Activated CD8-positive, alpha-beta T cell treated with anti-CD3 and anti-CD28 coated beads for 36 hours (primary cell): Measurements from ENCODE around the gene MCAM. TPM values are rescaled to one million over a fixed set of nuclear protein-coding genes. Genes with fewer than 3 reads are reported as not detected.

Experiments
- ATAC-seq: fragments of 200-7000 bp; cut with Tn5 transposase; one replicate; pipeline ENCODE4 v1.10.0; 2021; ENCODE audit warnings: mild to moderate bottlenecking, moderate library complexity
- CTCF ChIA-PET: fragments of 350-600 bp; sonication (Branson Sonifier 250); formaldehyde crosslinking; loops from one replicate; lab custom pipeline; 2021; ENCODE audit warnings: antibody characterized with exemption; lab: Charles Lee
- POLR2A ChIA-PET: fragments of 350-600 bp; sonication (Branson Sonifier 250); formaldehyde crosslinking; loops from one replicate; lab custom pipeline; 2021; ENCODE audit warnings: antibody characterized with exemption; lab: Charles Lee
- DNase-seq: peaks from one replicate; pipeline ENCODE4 v3.0.0-alpha.2; 2020
- H3K27ac Mint-ChIP-seq: one replicate; pipeline ENCODE4 v1.8.0; 2021; ENCODE audit warnings: mild to moderate bottlenecking, mixed read lengths
- H3K27me3 Mint-ChIP-seq: one replicate; pipeline ENCODE4 v1.8.0; 2021; ENCODE audit warnings: mixed read lengths
- H3K36me3 Mint-ChIP-seq: one replicate; pipeline ENCODE4 v1.8.0; 2021; ENCODE audit warnings: low read depth, mixed read lengths
- H3K4me1 Mint-ChIP-seq: one replicate; pipeline ENCODE4 v1.8.0; 2021; ENCODE audit warnings: low read depth, mixed read lengths
- H3K4me3 Mint-ChIP-seq: one replicate; pipeline ENCODE4 v1.8.0; 2021; ENCODE audit warnings: mild to moderate bottlenecking, moderate library complexity, mixed read lengths
- H3K9me3 Mint-ChIP-seq: one replicate; pipeline ENCODE4 v1.8.0; 2021; ENCODE audit warnings: mixed read lengths
- CTCF ChIP-seq: fragments of 200-600 bp; IDR thresholded peaks from one replicate; pipeline ENCODE4 v1.8.0; 2022; ENCODE audit warnings: antibody characterized with exemption, mild to moderate bottlenecking
- intact Hi-C: fragments of 100-400 bp; cut with micrococcal nuclease; formaldehyde crosslinking; loops from one replicate; pipeline ENCODE4 v1.10.0; 2022
- total RNA-seq, 2 experiments: library from RNA; stranded (reverse); gene quantifications; one replicate each; pipeline ENCODE4 v1.2.3, GENCODE V29; 2021

Gene MCAM
- total RNA-seq, 2 experiments from 2014 or later, result 8.0 to 8.3 TPM

GRCh38 chr11:119319700-119320239 lies 2.8 kb upstream of the MCAM start:
- peaks cover 25% of the 10 kb centered on the region for H3K4me1 Mint-ChIP-seq
- no peak for ATAC-seq
- peaks cover 15% of the 10 kb centered on the region for H3K27me3 Mint-ChIP-seq
- H3K36me3 Mint-ChIP-seq, result no peaks in the 10 kb centered on the region
- no peaks in the 10 kb centered on the region for H3K9me3 Mint-ChIP-seq
- CTCF ChIA-PET, result interaction anchor here (1.4 to 11.4 kb wide), 3 partner anchors 10 to 15 kb away, joined by 3 to 201 read pairs (median 4); partner anchors contain the start of gene RNF26
- no peak for TF ChIP-seq CTCF
- intact Hi-C loops, result loop anchor here (2.0 to 10.0 kb wide), 2 partner anchors 49 to 115 kb away; partner anchors contain the start of gene CBL
- POLR2A ChIA-PET, result interaction anchor here (1.0 to 2.1 kb wide), 4 partner anchors 10 to 225 kb away, joined by 3 to 9 read pairs (median 5); partner anchors contain the start of gene RNF26
- no peak overlapping the region for H3K27ac Mint-ChIP-seq
- H3K4me3 Mint-ChIP-seq, result peak overlapping the region; percentile 32
- no peak for DNase-seq

- Mint-ChIP-seq H3K4me1 (peaks cover 26% of the 10 kb centered on the region), H3K9me3 (no peaks in the 10 kb centered on the region), H3K27me3 (peaks cover 15% of the 10 kb centered on the region), H3K4me3 (no peak overlapping the region), H3K27ac (no peak overlapping the region), H3K36me3 (no peaks in the 10 kb centered on the region)
- no peak for TF ChIP-seq CTCF
- DNase-seq (no peak), ATAC-seq (no peak)
- ChIA-PET CTCF (interaction anchor here (1.4 to 11.4 kb wide), 4 partner anchors 9 to 113 kb away, joined by 3 to 201 read pairs (median 4); partner anchors contain the start of genes CBL and RNF26), POLR2A (interaction anchor here (0.9 to 1.5 kb wide), 4 partner anchors 9 to 18 kb away, joined by 3 to 4 read pairs (median 4); partner anchors contain the start of gene RNF26)
- intact Hi-C loops, result no loop called here
These were observed 2.3 kb upstream of the MCAM start for GRCh38 chr11:119319136-119319699.

GRCh38 chr11:119318240-119319135 lies 1.6 kb upstream of the MCAM start:
- Mint-ChIP-seq H3K27ac (no peak overlapping the region), H3K27me3 (peaks cover 15% of the 10 kb centered on the region), H3K4me3 (no peak overlapping the region), H3K36me3 (no peaks in the 10 kb centered on the region), H3K4me1 (peaks cover 26% of the 10 kb centered on the region), H3K9me3 (no peaks in the 10 kb centered on the region)
- no peak for TF ChIP-seq CTCF
- ATAC-seq, result peak; percentile 9
- DNase-seq, result peak; percentile 69
- ChIA-PET POLR2A (interaction anchor here (0.9 to 1.9 kb wide), 5 partner anchors 9 to 16 kb away, joined by 3 to 8 read pairs (median 4); partner anchors contain the start of gene RNF26), CTCF (interaction anchor here (1.0 to 11.4 kb wide), 5 partner anchors 8 to 112 kb away, joined by 3 to 201 read pairs (median 5); partner anchors contain the start of genes CBL and RNF26)
- intact Hi-C loops, result no loop called here

GRCh38 chr11:119317592-119318239 lies 786 bp upstream of the MCAM start:
- H3K27ac Mint-ChIP-seq, result no peak overlapping the region

More at GRCh38 chr11:119317592-119318239, 786 bp upstream of the MCAM start:
- no peak for TF ChIP-seq CTCF
- Mint-ChIP-seq H3K4me3 (no peak overlapping the region), H3K36me3 (no peaks in the 10 kb centered on the region), H3K9me3 (no peaks in the 10 kb centered on the region), H3K27me3 (peaks cover 15% of the 10 kb centered on the region), H3K4me1 (peaks cover 26% of the 10 kb centered on the region)
- ATAC-seq (no peak), DNase-seq (no peak)
- CTCF ChIA-PET, result interaction anchor here (0.6 to 11.4 kb wide), 5 partner anchors 9 to 112 kb away, joined by 3 to 201 read pairs (median 5); partner anchors contain the start of genes CBL and RNF26
- intact Hi-C loops, result no loop called here
- POLR2A ChIA-PET, result interaction anchor here (0.6 to 1.9 kb wide), 4 partner anchors 8 to 16 kb away, joined by 3 to 8 read pairs (median 5); partner anchors contain the start of gene RNF26
